Endodermal cell (in vitro differentiated cells): ENCODE results near the gene BBS7. TPM values are rescaled to one million over a fixed set of nuclear protein-coding genes. Genes with fewer than 3 reads are reported as not detected.
A peak's percentile ranks its signal among the peaks of the same experiment; 100 is the strongest.

Experiments used
- DNase-seq: peaks from one replicate; pipeline ENCODE4 v3.0.0-alpha.2; 2017
- H3K27ac ChIP-seq: 2 replicates; pipeline ENCODE4 v1.5.1; 2013; ENCODE audit warnings: mild to moderate bottlenecking, low read depth, low read length, moderate library complexity
- H3K27me3 ChIP-seq: 2 replicates; pipeline ENCODE4 v1.6.1; 2013; ENCODE audit warnings: mild to moderate bottlenecking, low read length, moderate library complexity; ENCODE audit not compliant: insufficient read depth, control insufficient read depth, poor library complexity, severe bottlenecking
- H3K36me3 ChIP-seq: 2 replicates; pipeline ENCODE4 v1.7.0; 2013; ENCODE audit warnings: mild to moderate bottlenecking, low read length, moderate library complexity; ENCODE audit not compliant: control insufficient read depth, insufficient read depth
- H3K4me1 ChIP-seq: one replicate; pipeline ENCODE4 v1.7.0; 2013; ENCODE audit warnings: low read length; ENCODE audit not compliant: control insufficient read depth, insufficient read depth
- H3K4me3 ChIP-seq: 2 replicates; pipeline ENCODE4 v1.5.1; 2013; ENCODE audit warnings: mild to moderate bottlenecking, low read length, moderate library complexity
- H3K9ac ChIP-seq: 2 replicates; pipeline ENCODE4 v1.6.1; 2013; ENCODE audit warnings: mild to moderate bottlenecking, low read length, moderate library complexity; ENCODE audit not compliant: poor library complexity, severe bottlenecking; ENCODE audit errors: extremely low read depth
- H3K9me3 ChIP-seq: 2 replicates; pipeline ENCODE4 v1.6.1; 2013; ENCODE audit warnings: mild to moderate bottlenecking, low read length, moderate library complexity; ENCODE audit not compliant: control insufficient read depth
- H3K27ac Mint-ChIP-seq: 2 replicates; pipeline ENCODE4 v1.8.0; 2020; ENCODE audit warnings: mixed read lengths
- H3K27me3 Mint-ChIP-seq: 2 replicates; pipeline ENCODE4 v1.8.0; 2021; ENCODE audit warnings: mild to moderate bottlenecking, mixed read lengths; ENCODE audit not compliant: insufficient read depth
- H3K36me3 Mint-ChIP-seq: 2 replicates; pipeline ENCODE4 v1.8.0; 2020; ENCODE audit warnings: low read depth, mixed read lengths
- H3K4me1 Mint-ChIP-seq: 2 replicates; pipeline ENCODE4 v1.8.0; 2020; ENCODE audit warnings: mixed read lengths
- H3K4me3 Mint-ChIP-seq: 2 replicates; pipeline ENCODE4 v1.8.0; 2020; ENCODE audit warnings: mild to moderate bottlenecking, moderate library complexity, mixed read lengths
- H3K9me3 Mint-ChIP-seq: 2 replicates; pipeline ENCODE4 v1.8.0; 2020; ENCODE audit warnings: mild to moderate bottlenecking, mixed read lengths
- CTCF ChIP-seq: fragments of 200-600 bp; sonication (generic); conservative IDR thresholded peaks from 2 replicates; pipeline ENCODE4 v1.5.0; 2021; ENCODE audit warnings: antibody characterized with exemption, mild to moderate bottlenecking
- WGBS, 2 experiments: methylation state at CpG; one replicate each; pipeline versions ENCODE4 v1.1.5 to v1.1.7; 2013; ENCODE audit warnings: missing lambda C conversion rate in 2 of 2, mixed read lengths in 1 of 2; ENCODE audit not compliant: insufficient coverage in 1 of 2, insufficient read length in 1 of 2; 5-methylcytosine and 5-hydroxymethylcytosine counted together
- total RNA-seq, 2 donors: library from RNA; stranded (reverse); fragmentation: NEBNext Ultra II Directional in 1 of 2; extraction: Animal tissue kit (Norgen Biotek cat#: 25700) in 1 of 2; gene quantifications; 2 replicates in 1 of 2; 3 replicates in 1 of 2; pipeline ENCODE4 v1.2.1, GENCODE V29; 2021

BBS7 gene
- total RNA-seq, 2 donors from 2014 or later: 25.0 to 31.7 TPM

- H3K27ac ChIP-seq: no peak overlapping the region
- no peaks in the 10 kb centered on the region for H3K4me1 Mint-ChIP-seq
- no peaks in the 10 kb centered on the region for H3K27me3 Mint-ChIP-seq
- no peaks in the 10 kb centered on the region for H3K4me1 ChIP-seq
- no peaks in the 10 kb centered on the region for H3K9me3 Mint-ChIP-seq
- no peak overlapping the region for H3K4me3 Mint-ChIP-seq
- TF ChIP-seq CTCF: no peak
- no peak overlapping the region for H3K9ac ChIP-seq
- peaks cover 16% of the 10 kb centered on the region for H3K36me3 Mint-ChIP-seq
- no peaks in the 10 kb centered on the region for H3K27me3 ChIP-seq
- no CpG with 5 or more reads among the region's 1 CpG for WGBS, 2 experiments
- H3K9me3 ChIP-seq: no peaks in the 10 kb centered on the region
- H3K36me3 ChIP-seq: peaks cover 18% of the 10 kb centered on the region
- DNase-seq: no peak
- no peak overlapping the region for H3K4me3 ChIP-seq
- H3K27ac Mint-ChIP-seq: no peak overlapping the region
These were observed 42.4 kb downstream of the BBS7 start for GRCh38 chr4:121827853-121828252.

GRCh38 chr4:121824950-121825349 is 45.3 kb downstream of the BBS7 start:
- peaks cover 17% of the 10 kb centered on the region for H3K36me3 Mint-ChIP-seq
- WGBS, 2 experiments: 90 to 100% methylated on average over 2 of the region's 2 CpGs
- no peak for TF ChIP-seq CTCF

GRCh38 chr4:121824171-121824527 is 46.1 kb downstream of the BBS7 start:
- TF ChIP-seq CTCF: no peak
- Mint-ChIP-seq H3K27ac (peak overlapping the region; percentile 91), H3K4me1 (peaks cover 9% of the 10 kb centered on the region), H3K27me3 (no peaks in the 10 kb centered on the region), H3K4me3 (peak overlapping the region; percentile 96), H3K36me3 (peaks cover 18% of the 10 kb centered on the region), H3K9me3 (no peaks in the 10 kb centered on the region)
- Histone ChIP-seq H3K4me3 (peak overlapping the region; percentile 95), H3K4me1 (no peaks in the 10 kb centered on the region), H3K9me3 (no peaks in the 10 kb centered on the region), H3K27ac (no peak overlapping the region), H3K9ac (peak overlapping the region; percentile 58), H3K36me3 (peaks cover 36% of the 10 kb centered on the region), H3K27me3 (no peaks in the 10 kb centered on the region)
- 0 to 15% methylated on average over 1 to 6 of the region's 8 CpGs for WGBS, 2 experiments
- no peak for DNase-seq

More at GRCh38 chr4:121824950-121825349, 45.3 kb downstream of the BBS7 start:
- Mint-ChIP-seq H3K4me3 (no peak overlapping the region), H3K4me1 (peaks cover 9% of the 10 kb centered on the region), H3K27me3 (no peaks in the 10 kb centered on the region), H3K9me3 (no peaks in the 10 kb centered on the region), H3K27ac (no peak overlapping the region)
- H3K9me3 ChIP-seq: no peaks in the 10 kb centered on the region
- peaks cover 30% of the 10 kb centered on the region for H3K36me3 ChIP-seq
- H3K4me3 ChIP-seq: no peak overlapping the region
- H3K27me3 ChIP-seq: no peaks in the 10 kb centered on the region
- no peak overlapping the region for H3K27ac ChIP-seq
- no peak for DNase-seq
- no peak overlapping the region for H3K9ac ChIP-seq
- H3K4me1 ChIP-seq: no peaks in the 10 kb centered on the region
